Activated T-cell treated with anti-CD3 and anti-CD28 coated beads for 4 hours (primary cell): ENCODE measurements around the gene CBLB.

Source experiments
- DNase-seq: peaks from one replicate; pipeline ENCODE4 v3.0.0-alpha.2; 2020

CBLB gene

DNA sequence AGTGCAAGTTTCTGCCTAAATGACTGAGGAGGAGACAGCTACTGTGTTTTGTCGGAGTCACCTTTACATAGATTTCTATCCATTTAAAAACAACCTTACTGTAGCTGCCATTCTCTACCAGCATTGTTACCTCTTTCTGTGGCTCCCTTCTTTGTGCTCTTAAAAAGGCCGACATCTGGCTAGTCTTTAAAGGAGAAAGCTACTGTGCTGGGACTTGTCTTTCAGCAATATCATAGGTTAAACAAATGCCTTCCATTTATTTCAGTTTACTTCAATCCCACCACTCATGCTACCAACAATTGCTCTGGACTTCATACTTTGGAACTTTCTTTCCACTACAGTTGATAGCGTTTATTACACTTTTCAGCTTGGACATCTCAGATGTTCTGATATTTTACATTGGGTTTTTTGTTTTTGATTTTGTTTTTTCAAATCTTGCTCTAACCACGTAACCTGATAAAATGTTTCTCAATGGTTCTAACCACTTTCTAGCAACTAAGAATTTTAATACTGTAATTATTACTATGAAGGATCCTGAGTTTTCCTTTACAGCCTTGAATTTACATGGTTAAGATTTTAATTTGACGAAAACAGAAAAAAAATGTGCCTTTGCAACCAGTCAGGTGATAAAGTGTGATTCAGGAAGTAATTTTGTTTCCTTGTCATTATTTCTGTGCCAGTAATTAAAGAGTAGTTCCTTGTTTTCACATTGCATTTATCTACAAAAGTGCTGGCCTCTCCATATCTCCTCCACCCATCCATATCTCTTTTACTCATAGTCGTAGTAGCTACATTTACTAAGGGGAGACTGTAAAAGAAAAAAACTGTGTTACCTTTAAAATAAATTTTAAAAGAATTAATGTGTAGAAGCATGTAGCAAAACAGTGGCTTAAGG, 1.3 kb upstream of the CBLB start:
- DNase-seq = no peak

DNA sequence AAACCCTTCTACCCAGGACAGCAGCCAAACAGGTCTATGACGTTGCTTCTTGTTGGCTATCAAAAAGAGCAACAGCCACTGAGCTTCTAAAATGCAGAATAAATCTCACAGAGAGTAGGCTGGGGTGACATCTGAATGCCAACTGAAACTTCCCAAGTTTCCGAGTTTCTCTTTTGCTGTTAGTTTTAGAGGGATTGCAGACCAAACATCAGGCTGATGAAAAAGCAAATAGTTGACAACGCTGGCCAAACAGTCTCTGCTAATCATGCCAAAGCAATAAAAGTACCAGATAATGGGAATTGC, 670 bp upstream of the CBLB start:
- no peak for DNase-seq

DNA sequence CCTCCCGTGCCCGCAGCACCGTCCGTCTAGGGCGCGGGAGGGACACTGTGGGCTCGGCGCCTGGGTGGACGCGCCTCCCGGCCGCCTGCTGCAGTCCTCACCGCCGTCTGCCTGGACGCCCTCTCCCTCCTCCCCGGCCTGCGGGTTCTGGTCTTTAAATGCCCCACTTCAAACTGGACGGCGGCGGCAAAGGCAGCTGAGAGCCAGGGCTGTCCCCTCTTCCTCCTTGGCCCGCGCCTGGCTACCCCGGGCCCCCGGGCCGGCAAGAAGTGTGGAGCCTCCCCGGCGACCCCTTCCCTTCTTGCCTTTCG, 426 bp downstream of the CBLB start:
- DNase-seq = no peak

DNA sequence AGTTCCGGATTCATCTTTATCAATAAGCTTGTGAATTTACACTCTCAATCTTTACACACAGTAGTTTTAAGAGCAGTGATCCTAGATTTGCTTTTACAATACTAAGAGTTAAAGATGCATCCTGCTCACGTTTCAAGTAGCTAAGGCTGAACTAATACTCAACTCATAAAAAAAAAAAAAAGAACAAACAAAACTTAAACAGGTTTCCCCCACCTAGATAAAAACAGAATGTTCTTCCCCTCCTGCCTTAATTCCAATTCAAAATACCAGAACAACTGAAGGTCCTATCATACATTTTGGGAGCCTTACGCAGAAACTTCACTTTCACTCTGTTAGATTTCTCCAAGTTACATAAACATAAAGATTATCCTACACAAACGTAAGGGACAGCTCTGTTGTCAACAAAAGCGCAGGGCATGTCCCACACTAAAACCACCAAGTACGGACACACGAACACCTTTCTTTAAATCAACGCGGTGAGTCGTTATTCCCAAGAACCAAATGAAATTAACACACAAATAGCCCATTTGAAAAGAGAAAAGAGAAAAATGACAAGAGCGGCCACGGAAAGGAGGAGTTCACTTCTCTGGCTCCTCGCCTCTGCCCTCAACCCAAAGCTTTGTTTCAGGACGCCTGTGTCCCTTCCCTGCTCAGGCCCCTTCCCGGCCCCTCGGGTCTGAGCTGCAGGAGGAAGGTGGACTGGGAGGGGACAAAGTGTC, 941 bp downstream of the CBLB start:
- DNase-seq = no peak

DNA sequence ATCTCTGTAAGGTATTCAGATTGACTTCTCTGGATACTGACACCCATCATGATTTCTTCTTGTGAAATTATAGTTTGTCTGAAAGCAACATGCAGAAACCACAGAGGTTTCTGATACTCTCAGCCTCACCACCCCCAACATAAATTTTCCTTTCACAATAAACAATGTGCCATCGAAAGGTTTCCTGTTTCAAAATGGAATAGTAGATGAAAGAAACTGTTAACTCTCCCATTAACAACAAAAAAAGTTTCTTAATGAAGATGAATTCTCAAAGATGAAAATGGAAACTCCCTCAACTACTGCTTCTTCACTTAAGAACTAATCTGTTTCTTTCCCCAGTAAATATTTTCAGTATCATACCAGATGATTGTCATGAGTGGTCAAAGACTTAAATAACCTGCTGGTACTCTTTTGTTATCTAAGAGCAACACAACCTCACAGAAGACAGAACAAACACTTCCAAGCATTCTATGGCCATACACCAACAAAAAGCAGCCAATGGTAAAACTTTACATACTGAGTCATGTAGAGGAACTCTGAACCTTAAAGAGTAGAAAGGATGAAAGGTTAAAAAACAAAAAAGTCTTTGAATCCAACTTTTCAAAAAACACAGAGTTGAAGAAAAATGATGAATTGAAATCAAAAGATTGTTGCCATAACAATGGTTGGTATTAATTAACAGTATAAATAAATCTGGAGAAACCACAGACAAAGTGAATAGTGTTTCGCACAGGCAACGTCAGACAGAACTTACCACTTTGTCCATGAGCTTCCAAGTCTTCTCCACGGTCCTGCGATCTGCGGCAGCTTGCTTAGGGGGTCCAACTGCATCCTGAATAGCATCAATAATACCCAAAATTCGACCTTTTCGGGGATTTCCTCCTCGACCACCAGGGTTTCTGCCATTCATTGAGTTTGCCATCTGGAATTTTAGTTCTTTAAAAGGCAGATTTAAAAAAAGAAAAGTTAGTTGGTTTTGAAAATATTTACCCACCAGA, 1.9 kb downstream of the CBLB start:
- no peak for DNase-seq

DNA sequence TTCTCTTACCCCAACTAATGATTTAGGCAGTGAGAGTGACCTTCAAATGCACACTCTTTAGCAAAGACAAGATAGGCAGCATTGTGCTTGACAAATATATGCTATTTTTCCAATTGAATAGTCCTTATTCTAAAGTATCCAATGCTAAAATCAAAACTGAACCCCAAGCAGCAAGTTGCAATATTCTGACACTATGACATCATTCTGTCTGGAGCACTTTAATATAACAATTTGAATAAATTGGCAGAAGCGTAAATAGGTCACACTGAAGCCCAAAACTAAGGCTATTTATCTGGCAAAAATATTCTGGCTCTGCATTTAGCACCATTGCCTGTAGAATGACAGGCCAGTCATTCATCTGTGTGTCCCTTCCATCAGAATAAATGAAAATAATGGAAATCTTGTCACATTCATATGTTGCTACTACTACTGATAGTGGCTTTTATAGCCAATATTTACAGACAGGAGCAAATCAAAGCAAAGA, 2.9 kb downstream of the CBLB start:
- DNase-seq = no peak

DNA sequence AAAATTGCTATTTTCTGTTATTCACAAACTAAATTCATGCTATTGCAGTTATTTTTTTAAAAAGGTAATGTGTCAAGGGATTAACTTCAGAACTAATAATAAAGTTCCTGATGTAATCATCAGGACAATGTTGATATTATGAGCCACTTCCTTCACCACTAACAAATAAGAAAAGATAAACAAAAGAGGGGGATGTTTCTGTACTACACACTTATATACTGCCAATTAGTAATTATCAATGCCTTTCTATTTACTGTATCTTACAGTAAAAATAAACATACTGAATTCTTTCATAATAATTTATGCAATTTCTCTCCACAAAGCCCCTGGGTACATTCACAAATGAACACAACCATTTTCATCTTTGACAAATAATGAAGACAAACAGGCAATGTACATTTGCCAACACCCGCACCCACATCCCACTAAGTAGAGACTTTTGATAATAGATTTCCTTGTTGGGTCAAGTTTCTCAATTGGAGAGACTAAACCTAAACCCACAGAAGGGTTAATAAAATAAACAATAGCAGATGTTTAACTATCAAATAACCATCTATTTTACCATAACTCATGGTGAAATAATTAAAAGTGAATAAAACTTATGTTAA, 3.7 kb downstream of the CBLB start:
- no peak for DNase-seq

DNA sequence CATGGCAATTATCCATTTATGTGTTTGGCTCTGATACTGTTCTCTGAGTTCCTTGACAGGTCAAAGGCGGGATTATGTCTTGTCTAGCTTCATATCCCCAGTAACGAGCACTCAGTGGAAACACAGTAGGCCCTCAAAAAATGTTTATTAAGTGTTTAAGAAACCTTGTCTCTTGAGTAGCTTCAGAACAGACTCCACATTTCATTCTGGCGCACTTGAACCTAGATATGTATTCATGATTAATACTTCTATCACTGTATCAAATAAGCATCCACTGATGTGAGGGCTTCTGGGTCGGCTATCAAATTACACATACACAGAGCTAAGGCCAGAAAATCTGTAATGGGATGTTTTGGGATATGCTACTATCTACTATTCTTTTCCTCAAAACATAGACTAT, 4.6 kb downstream of the CBLB start:
- DNase-seq = no peak

DNA sequence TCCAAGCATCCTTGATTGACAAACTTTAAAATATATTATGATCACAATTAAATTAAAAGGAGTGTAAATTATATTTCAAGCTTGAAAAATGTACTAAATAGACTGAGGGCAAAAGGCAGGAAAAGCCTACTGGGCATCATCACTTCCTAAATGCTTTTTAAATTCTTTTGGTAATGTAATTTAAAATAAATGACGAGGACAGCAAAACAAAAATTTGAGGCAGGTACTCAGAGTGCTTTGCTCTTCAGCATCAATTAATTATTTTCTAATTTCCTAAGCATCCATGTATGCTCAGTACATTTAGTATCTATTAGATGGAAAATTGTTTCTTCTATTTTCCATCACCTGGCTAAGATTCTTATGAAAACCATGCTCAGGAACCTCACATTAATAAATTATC, 5.2 kb downstream of the CBLB start:
- no peak for DNase-seq

DNA sequence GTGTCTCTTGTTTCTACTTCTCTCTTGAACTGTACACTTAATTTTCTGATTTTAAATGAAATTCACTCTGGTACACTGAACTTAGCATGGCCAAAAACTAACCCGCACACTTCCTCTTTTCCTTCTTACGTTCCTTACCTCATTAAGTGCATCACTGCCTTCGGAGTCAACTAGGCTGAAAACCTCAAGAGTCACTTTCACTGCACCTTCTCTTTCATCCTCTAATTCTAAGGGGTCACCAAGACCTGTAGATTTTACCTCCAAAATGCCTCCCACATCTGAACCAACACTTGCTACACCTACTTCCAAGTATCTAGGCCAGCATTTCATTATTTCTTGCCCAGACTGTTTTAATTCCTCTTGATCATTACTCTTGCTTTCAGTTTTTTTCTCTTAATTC, 6.6 kb downstream of the CBLB start:
- DNase-seq = no peak

DNA sequence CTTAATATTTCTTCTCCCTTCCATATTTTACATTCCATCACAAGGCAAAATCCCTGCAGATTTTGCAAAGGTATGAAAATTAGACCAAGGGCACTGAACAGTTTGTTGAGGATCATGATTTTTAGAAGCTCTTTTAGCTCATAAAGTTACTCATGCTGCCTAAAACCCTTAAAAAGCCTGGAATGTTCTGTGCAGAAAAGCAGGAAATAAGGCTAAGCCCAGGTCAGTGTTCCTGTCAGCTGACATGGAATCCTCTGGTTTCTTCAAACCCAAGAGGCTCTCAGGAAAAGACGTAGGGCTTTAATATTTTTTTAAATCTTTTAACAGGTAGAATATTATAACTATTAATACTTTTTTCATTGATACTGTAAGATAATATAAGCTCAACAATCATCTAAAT, 8.2 kb downstream of the CBLB start:
- no peak for DNase-seq

DNA sequence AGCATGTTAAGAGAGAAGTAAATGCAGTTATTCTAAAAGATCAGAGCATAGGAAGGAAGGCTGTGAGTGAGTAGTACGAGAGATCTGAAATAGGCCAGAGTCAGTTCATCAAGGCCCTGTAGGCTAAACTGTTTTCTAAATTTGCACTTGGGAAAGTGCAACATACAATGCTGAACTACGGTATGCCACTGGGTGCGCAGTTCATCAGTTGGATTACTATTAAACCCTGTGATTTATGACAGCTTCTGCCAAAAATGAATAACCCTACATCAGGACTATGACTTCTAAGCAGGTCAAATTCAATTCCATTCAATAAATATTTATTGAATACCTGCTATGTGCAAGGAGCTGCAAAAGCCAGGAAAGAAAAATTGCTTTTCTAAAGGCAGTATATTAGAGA, 10.8 kb downstream of the CBLB start:
- DNase-seq = no peak

DNA sequence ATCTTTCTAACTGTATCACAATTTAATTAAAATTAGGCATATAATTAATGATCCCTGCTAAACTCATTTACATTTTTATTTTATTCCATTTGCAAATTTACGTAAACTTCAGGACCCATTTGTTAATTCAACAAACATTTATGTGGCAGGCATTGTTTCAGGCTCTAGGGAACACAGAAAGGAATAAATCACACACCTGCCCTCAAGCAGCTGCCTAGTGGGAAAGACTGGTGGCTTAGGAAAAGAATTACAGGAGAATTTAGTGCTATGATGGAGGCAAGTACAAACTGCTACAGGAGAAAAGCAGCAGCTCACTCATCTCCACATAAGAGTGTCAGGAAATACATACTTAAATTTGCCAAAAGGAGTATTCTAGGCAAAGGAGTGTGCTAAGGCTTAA, 11.2 kb downstream of the CBLB start:
- no peak for DNase-seq

DNA sequence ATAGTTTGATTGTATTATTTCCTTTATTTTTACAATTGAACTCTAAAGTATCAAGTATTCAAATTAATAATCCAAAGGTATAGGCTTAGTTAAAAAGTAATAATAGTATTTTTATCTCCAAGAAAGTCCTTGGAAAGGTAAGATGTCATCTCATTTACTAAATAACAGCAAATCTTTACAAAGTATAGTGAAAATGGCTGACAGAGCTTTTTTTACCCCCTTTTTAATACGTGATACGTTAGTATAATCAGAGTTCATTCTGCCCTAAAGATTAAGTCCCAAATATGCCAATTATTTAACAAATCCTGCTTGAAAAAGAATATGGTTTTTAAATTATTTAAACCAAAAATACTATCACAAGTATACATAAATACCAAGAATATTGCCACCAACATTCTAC, 12.2 kb downstream of the CBLB start:
- DNase-seq = no peak

DNA sequence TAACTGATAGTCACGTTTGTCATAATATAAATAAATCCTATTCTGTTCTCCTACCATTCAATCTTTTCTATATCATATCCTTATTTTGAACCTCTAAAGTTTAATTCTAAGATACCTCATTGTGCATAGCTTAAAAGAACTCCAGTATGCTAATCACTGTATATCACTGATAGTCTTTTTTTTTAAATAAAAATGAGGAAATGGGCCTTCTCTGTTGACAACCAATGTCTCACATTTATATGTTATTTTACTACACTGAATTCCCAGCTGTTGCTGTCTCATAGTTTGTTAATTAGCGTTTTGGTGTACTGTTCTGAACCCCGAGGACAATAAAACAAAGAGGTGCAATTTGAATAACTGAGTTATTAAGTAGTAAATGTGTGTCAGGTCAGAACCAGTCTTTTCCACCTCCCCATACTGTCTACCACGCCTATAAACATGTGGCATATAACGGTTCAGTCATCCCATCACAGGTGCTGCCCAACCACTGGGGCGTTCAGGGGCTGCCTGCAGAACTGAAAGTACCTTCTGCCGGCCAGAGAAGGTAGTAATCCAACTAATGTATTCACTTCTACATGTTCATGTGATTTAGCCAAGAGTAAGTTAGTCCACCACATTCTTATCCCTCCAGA, 14.9 kb downstream of the CBLB start:
- DNase-seq = no peak

DNA sequence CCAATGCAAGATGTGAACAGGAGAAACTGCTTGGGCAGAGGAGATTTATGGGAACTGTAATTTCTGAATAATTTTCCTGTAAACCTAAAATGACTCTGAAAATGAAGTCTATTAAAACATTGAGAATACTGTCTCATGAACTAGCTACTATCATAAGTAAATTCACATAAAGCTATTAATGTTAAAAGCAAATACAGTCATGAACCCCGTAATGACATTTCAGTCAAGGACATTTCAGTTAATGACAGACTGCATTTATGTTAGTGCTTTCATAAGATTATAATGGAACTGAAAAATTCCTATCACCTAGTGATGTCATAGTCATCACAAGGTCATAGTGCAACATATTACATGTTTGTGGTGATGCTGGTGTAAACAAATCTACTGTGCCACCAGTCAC, 17.2 kb downstream of the CBLB start:
- DNase-seq = no peak

DNA sequence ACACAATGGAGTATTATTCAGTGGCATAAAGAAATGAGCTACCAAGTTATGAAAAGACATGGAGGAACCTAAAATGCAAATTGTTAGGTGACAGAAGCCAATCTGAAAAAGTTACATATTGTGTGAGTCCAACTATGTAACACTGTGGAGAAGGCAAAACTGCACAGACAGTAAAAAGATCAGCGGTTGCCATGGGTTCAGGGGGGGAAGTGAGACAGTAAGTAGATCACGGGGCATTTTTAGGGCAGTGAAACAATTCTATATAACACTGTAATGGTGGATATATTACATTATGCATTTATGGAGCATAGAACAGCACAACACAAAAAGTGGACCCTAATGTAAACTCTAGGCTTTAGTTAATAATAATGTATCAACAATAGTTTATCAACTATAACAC, 17.6 kb downstream of the CBLB start:
- DNase-seq = no peak

DNA sequence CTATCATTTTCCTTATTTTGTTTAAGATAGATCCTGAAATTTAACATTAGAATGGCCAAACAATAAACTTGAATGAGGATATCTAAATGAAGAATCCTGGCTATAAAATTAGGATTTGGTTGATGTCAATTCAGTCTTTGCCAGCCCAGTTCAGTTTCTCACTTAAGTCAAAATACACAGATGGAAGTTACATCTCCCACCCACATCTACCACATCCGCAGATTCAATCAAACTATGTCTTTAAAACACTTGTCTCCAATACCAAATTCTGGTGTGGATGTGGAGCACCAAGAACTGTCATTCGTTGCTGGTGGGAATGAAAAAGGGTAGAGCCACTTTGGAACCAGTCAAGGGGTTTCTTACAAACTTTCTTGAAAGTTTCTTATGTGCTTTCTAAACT, 18.2 kb downstream of the CBLB start:
- DNase-seq = no peak

DNA sequence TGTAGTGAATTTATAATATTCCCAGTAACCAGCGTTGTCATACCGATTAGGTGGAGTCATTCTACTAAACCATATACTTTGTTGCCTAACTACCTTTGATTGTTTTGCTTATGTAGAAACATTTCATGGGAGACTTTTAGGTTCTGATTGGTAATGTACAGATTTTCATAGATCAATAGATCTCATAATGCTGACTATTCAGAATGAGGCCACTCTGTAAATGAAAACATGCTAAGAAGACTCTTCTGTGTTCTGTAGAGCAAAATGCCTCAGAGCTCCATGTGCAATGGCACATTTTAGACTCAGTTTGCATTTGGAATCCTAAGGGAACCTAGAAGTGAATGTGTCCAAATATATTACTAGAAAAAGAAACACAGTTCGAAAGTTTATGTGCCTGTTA, 20.0 kb downstream of the CBLB start:
- no peak for DNase-seq

DNA sequence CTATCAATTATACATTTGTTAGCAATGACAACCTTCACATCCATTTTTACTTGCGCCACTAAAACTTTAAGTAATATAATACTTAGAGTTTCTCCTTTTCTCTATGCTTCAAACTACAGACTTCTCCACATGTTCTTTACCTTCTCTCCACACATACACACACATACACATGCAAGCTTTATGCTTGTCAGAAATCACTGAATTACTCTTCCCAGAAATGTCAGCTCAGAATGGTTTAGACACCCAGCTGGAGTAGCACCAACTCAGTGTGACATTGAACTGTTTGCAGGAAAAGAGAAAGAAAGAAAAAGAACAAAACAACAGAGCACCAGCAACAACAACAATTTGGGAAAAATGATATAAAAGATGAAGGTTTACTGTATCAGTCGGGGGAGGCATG, 20.9 kb downstream of the CBLB start:
- no peak for DNase-seq

DNA sequence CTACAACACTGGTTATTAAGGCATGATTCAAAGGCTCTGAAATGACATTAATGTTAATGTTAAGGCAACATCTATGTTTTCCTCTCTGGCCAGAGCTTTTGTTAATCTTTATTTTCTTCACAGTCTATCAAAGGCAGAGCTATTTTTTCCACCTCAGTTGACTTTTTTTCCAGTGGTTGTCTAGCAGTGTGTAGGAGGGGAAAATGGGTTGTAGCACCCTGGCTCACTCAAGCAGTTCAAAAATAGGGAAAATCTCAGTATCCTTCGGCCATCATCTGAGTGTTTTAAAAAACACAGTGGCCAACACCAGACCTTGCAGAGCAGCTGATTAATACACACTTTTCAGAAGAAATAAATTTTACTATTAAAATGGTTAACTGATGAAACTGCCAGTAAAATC, 21.4 kb downstream of the CBLB start:
- no peak for DNase-seq

DNA sequence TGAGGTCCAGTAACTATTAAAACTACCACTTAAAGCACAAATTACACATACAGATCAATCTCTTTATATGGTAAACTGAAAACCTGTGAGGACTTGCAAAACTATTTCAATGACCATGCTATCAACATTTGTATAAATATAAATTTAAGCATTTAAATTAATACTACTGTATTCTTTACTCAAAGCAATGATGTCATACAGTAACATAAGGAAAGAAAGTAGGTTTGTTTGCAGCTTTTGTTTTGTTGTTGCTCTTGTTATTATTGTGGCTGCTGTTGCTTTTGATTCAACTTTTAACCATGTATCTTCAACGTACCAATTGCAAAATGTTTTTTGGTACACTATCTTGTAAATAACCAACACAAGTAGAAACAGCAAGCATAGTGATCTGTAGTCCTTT, 22.0 kb downstream of the CBLB start:
- DNase-seq = no peak

DNA sequence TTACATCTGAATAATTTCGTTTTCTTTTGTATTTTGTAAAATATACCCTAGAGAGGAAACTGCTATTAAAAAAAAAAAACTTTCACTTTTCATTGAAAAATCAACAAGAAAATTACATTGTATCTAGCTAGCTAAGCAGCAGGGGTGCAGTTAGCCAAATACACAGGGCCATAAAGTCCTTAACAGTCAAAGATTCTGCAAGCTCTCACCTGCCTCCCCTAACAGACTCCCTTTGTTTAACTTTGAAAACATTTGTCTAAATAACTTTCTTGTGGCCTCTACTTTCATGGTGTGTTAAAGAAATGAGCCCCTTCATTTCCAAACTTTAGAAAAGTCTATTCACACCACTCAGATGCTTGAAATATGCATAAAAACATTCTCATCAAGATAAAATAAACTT, 23.3 kb downstream of the CBLB start:
- no peak for DNase-seq
